T-cell (primary cell): ENCODE measurements around the gene SLF2. TPM values are rescaled to one million over a fixed set of nuclear protein-coding genes. Genes with fewer than 3 reads are reported as not detected.

Experiments used
- ATAC-seq, 4 experiments: fragments of 200-7000 bp in 3 of 4; fragments of 150-1000 bp in 1 of 4; cut with Tn5 transposase; replicated peaks in 1 of 4; 1 replicate in 3 of 4; 2 replicates in 1 of 4; pipeline ENCODE4 v1.10.0; 2021; ENCODE audit warnings: moderate library complexity in 3 of 4, mild to moderate bottlenecking in 2 of 4, moderate number of reproducible peaks in 1 of 4
- CTCF ChIA-PET, 2 donors: fragments of 300-600 bp; sonication (Branson Sonifier 250); formaldehyde crosslinking; loops; one replicate each; lab custom pipeline; 2022; ENCODE audit warnings: antibody characterized with exemption in 2 of 2; lab: Charles Lee
- POLR2A ChIA-PET, 2 donors: fragments of 300-600 bp; sonication (Branson Sonifier 250); formaldehyde crosslinking; loops; one replicate each; lab custom pipeline; 2022; ENCODE audit warnings: antibody characterized with exemption in 2 of 2; lab: Charles Lee
- DNase-seq, 35 experiments: peaks; one replicate each; pipeline versions ENCODE4 v3.0.0 to v3.0.0-alpha.2; 2013 to 2023
- H3K27ac ChIP-seq: one replicate; pipeline ENCODE4 v1.5.1; 2013; ENCODE audit warnings: low read length
- H3K27me3 ChIP-seq, 2 experiments: replicated peaks in 1 of 2; 1 replicate in 1 of 2; 2 replicates in 1 of 2; pipeline versions ENCODE4 v1.6.1 to v1.7.0; 2013; ENCODE audit warnings: low read length in 1 of 2, mixed read lengths in 1 of 2; ENCODE audit not compliant: control insufficient read depth in 2 of 2, insufficient read depth in 2 of 2; ENCODE audit errors: extremely low read depth in 1 of 2
- H3K36me3 ChIP-seq, 2 donors: 1 replicate in 1 of 2; 2 replicates in 1 of 2; pipeline versions ENCODE4 v1.6.1 to v1.7.0; 2013; ENCODE audit warnings: low read length in 1 of 2; ENCODE audit not compliant: control insufficient read depth in 2 of 2, insufficient read depth in 1 of 2; ENCODE audit errors: extremely low read depth in 1 of 2
- H3K4me1 ChIP-seq, 2 experiments: 1 replicate in 1 of 2; 2 replicates in 1 of 2; pipeline versions ENCODE4 v1.6.1 to v1.7.0; 2013; ENCODE audit warnings: low read length in 2 of 2, mixed read lengths in 1 of 2; ENCODE audit not compliant: insufficient read depth in 2 of 2, control insufficient read depth in 1 of 2; ENCODE audit errors: extremely low read depth in 1 of 2
- H3K4me3 ChIP-seq, 2 donors: 1 replicate in 1 of 2; 2 replicates in 1 of 2; pipeline versions ENCODE4 v1.5.1 to v1.7.0; 2013; ENCODE audit warnings: mild to moderate bottlenecking in 2 of 2, low read length in 1 of 2, moderate library complexity in 1 of 2; ENCODE audit not compliant: control insufficient read depth in 1 of 2; ENCODE audit errors: extremely low read depth in 1 of 2
- H3K9me3 ChIP-seq: 2 replicates; pipeline ENCODE4 v1.7.0; 2013
- H3K27ac Mint-ChIP-seq, 2 donors: one replicate each; pipeline ENCODE4 v1.8.0; 2020 to 2021; ENCODE audit warnings: mild to moderate bottlenecking in 2 of 2, mixed read lengths in 2 of 2
- H3K27me3 Mint-ChIP-seq, 2 donors: one replicate each; pipeline ENCODE4 v1.8.0; 2021 to 2022; ENCODE audit warnings: mixed read lengths in 2 of 2
- H3K36me3 Mint-ChIP-seq: one replicate; pipeline ENCODE4 v1.8.0; 2021; ENCODE audit warnings: mixed read lengths
- H3K4me1 Mint-ChIP-seq, 3 donors: one replicate each; pipeline ENCODE4 v1.8.0; 2020 to 2022; ENCODE audit warnings: mixed read lengths in 3 of 3, mild to moderate bottlenecking in 1 of 3
- H3K4me3 Mint-ChIP-seq, 3 donors: one replicate each; pipeline ENCODE4 v1.8.0; 2020 to 2022; ENCODE audit warnings: mild to moderate bottlenecking in 3 of 3, mixed read lengths in 3 of 3, moderate library complexity in 3 of 3
- H3K9me3 Mint-ChIP-seq, 3 donors: one replicate each; pipeline ENCODE4 v1.8.0; 2020 to 2022; ENCODE audit warnings: mixed read lengths in 3 of 3
- WGBS: methylation state at CpG from one replicate; pipeline ENCODE4 v1.1.5; 2013; ENCODE audit warnings: missing lambda C conversion rate; ENCODE audit not compliant: insufficient coverage; 5-methylcytosine and 5-hydroxymethylcytosine counted together
- total RNA-seq, 35 experiments: library from RNA in 6 of 35; stranded (reverse) in 6 of 35; fragments of 120-200 nt in 1 of 35; gene quantifications; one replicate each; pipeline versions ENCODE4 v1.2.1 to v1.2.4 and lab custom pipeline; 2013 to 2026

Gene SLF2
- total RNA-seq, 5 donors from 2014 or later (not counting 1 experiment from before 2014, with no cell fraction given) = 20.0 to 43.0 (median 31.3) TPM

DNA sequence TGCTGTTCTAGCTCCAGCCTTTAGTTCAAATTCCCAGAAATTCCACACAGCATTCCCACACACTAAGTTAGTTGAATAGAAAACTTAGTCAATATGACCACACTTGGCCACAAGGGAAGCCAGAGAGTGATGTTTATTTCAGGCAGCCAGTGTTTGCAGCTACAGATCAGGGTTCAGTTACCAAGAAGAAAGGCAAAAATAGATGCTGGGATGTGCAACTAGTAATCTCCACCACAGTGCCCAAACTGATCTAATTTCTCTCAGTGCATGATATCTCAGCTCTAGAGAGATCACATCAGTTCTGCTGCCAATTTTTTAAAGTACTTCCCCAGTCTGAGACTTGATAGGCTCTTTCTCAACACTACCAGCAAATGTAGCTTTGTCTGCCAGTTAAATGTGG lies 17.6 kb downstream of the SLF2 start:
- no peaks in the 10 kb centered on the region for H3K9me3 ChIP-seq
- no peak overlapping the region for H3K27ac Mint-ChIP-seq
- H3K27me3 Mint-ChIP-seq = no peaks in the 10 kb centered on the region
- DNase-seq (no peak), ATAC-seq (no peak)
- no peak overlapping the region for H3K4me3 ChIP-seq
- H3K27ac ChIP-seq = no peak overlapping the region
- peaks cover 2 to 10% (median 5%) of the 10 kb centered on the region in 3 donors for H3K4me1 Mint-ChIP-seq
- peaks cover 59% of the 10 kb centered on the region for H3K36me3 Mint-ChIP-seq
- peaks cover 13 to 77% of the 10 kb centered on the region in 2 donors for H3K36me3 ChIP-seq
- POLR2A ChIA-PET = no interaction called here
- no peaks in the 10 kb centered on the region for H3K4me1 ChIP-seq
- CTCF ChIA-PET = interaction anchor here in 1 of 2 donors (0.6 kb wide), 1 partner anchor 68 kb away, joined by 6 read pairs; no protein-coding TSS in a partner anchor
- H3K4me3 Mint-ChIP-seq = no peak overlapping the region
- H3K9me3 Mint-ChIP-seq = no peaks in the 10 kb centered on the region
- no peaks in the 10 kb centered on the region for H3K27me3 ChIP-seq

DNA sequence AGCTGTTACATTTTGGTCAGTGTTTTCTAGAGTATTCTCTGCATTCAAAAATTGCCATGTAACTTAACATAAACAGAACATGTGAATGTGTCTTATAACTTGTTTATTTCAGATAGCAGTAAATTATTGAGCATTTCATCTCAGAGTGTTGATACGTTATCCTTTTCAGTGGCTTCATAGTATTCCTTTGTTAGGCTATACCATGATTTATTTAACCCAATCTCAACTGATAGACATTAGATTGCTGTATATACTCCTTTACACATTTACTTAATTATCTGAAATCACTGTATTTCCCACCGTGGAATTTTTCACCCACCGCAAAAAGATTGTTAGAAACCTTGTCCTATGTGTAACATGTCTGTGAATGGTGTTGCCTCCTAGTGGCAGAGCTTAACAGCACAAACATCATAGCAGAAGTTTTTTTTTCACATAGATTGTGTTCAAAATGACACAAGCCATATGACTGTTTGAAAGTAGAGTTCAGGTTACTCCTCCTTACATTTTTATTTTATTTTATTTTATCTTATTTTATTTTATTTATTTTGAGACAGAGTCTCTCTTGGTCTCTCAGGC lies 21.4 kb downstream of the SLF2 start:
- Mint-ChIP-seq H3K27ac (no peak overlapping the region), H3K27me3 (no peaks in the 10 kb centered on the region), H3K4me1 (peaks cover 0 to 4% (median 0%) of the 10 kb centered on the region in 3 donors), H3K4me3 (no peak overlapping the region), H3K36me3 (peaks cover 41% of the 10 kb centered on the region), H3K9me3 (no peaks in the 10 kb centered on the region)
- Histone ChIP-seq H3K4me1 (no peaks in the 10 kb centered on the region), H3K27ac (no peak overlapping the region), H3K9me3 (no peaks in the 10 kb centered on the region), H3K36me3 (peaks cover 12 to 54% of the 10 kb centered on the region in 2 donors), H3K4me3 (no peak overlapping the region), H3K27me3 (no peaks in the 10 kb centered on the region)
- ChIA-PET POLR2A (interaction anchor here in 1 of 2 donors (0.6 kb wide), 1 partner anchor 31 kb away, joined by 5 read pairs; no protein-coding TSS in a partner anchor), CTCF (interaction anchor here in 1 of 2 donors (0.6 kb wide), 1 partner anchor 205 kb away, joined by 3 read pairs; no protein-coding TSS in a partner anchor)
- no peak for ATAC-seq
- peak in 1 of 35 experiments; percentile 31 for DNase-seq
- WGBS = no CpG with 5 or more reads among the region's 3 CpGs

DNA sequence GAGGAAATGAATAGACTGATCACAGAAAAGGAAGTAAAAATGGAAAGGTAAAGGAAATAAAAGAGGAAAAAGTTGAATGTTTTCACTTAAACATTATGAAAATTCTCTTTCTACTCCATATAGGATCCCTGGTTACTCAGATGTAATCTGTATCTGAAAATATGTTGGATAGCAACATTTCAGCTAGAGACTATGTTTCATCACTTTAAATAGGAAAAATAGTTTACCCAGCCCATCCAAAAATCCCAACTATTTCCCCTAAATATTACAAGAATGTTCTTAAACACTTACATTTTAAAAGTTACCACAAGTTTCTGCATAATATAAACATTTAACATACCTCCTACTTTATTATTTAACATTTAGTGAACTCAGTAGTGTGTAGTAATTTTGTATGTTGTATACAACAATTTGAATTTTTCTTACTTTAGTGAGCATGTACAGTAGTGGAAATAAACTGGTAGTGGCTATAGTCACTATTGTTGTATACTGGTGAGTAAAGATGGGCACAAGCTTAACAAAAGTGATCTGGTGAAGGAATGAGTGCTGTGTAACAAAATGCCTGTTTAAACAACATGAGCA lies 27.1 kb downstream of the SLF2 start:
- peaks cover 35% of the 10 kb centered on the region for H3K36me3 Mint-ChIP-seq
- H3K27ac ChIP-seq = no peak overlapping the region
- H3K36me3 ChIP-seq = peaks cover 6 to 35% of the 10 kb centered on the region in 2 donors
- H3K27ac Mint-ChIP-seq = no peak overlapping the region
- H3K9me3 Mint-ChIP-seq = no peaks in the 10 kb centered on the region
- H3K9me3 ChIP-seq = no peaks in the 10 kb centered on the region
- no peak overlapping the region for H3K4me3 ChIP-seq
- H3K4me1 ChIP-seq = peaks cover 4 to 9% of the 10 kb centered on the region in 2 experiments
- DNase-seq (no peak), ATAC-seq (no peak)
- H3K27me3 ChIP-seq = no peaks in the 10 kb centered on the region
- ChIA-PET CTCF (no interaction called here), POLR2A (no interaction called here)
- H3K4me1 Mint-ChIP-seq = peaks cover 16 to 19% (median 18%) of the 10 kb centered on the region in 3 donors
- H3K27me3 Mint-ChIP-seq = no peaks in the 10 kb centered on the region
- H3K4me3 Mint-ChIP-seq = no peak overlapping the region

DNA sequence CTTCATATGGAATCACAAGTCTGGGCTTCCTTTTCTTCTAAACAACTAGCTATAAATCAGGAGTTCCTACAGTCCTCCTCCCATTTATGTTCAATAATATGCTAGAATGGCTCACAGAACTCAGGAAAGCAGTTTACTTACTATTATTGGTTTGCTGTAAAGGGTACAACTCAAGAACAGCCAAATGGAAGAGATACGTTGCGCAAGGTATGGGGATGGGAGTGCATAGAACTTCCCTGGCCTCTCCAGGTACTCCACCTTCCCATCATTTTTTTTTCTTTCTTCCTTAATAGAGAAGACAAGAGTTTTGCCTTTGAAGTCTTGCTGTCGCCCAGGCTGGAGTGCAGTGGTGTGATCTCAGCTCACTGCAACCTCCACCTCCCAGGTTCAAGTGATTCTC lies 29.5 kb downstream of the SLF2 start:
- no peak overlapping the region for H3K4me3 Mint-ChIP-seq
- no peaks in the 10 kb centered on the region for H3K9me3 Mint-ChIP-seq
- no peaks in the 10 kb centered on the region for H3K9me3 ChIP-seq
- CTCF ChIA-PET = interaction anchor here in 1 of 2 donors (1.3 kb wide), 1 partner anchor 27 kb away, joined by 3 read pairs; no protein-coding TSS in a partner anchor
- H3K27ac Mint-ChIP-seq = no peak overlapping the region
- H3K27ac ChIP-seq = no peak overlapping the region
- peaks cover 4 to 9% of the 10 kb centered on the region in 2 experiments for H3K4me1 ChIP-seq
- H3K27me3 Mint-ChIP-seq = no peaks in the 10 kb centered on the region
- POLR2A ChIA-PET = no interaction called here
- H3K4me1 Mint-ChIP-seq = peaks cover 16 to 19% (median 18%) of the 10 kb centered on the region in 3 donors
- H3K4me3 ChIP-seq = no peak overlapping the region
- H3K27me3 ChIP-seq = no peaks in the 10 kb centered on the region
- WGBS = no CpG with 5 or more reads among the region's 3 CpGs
- H3K36me3 ChIP-seq = peaks cover 6 to 50% of the 10 kb centered on the region in 2 donors
- no peak for ATAC-seq
- DNase-seq = no peak
- H3K36me3 Mint-ChIP-seq = peaks cover 47% of the 10 kb centered on the region

DNA sequence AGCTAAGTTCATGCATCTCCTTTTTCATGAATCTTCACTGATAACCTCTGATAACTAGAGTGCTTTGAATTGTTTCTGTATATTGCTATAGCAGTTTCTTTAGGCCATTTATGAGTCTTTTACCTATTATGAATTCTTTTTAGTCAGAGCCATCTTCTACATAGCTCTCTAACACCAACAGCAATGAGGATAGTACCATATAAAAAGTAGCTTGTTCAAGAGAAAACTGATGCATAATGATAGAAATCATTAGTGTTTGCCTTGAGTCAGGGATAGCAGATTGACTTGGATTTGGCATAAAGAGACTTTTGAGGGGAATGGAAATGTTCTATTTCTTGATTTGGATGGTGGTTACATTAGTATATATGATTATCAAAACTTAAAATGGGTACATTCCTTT lies 30.7 kb downstream of the SLF2 start:
- peaks cover 4 to 9% of the 10 kb centered on the region in 2 experiments for H3K4me1 ChIP-seq
- Mint-ChIP-seq H3K36me3 (peaks cover 50% of the 10 kb centered on the region), H3K27ac (peak overlapping the region; percentile 80 to 86), H3K4me3 (peak overlapping the region in 1 of 3 donors; percentile 33), H3K9me3 (no peaks in the 10 kb centered on the region), H3K27me3 (no peaks in the 10 kb centered on the region), H3K4me1 (peaks cover 16 to 19% (median 18%) of the 10 kb centered on the region in 3 donors)
- no peaks in the 10 kb centered on the region for H3K9me3 ChIP-seq
- ATAC-seq (no peak), DNase-seq (no peak)
- H3K27me3 ChIP-seq = no peaks in the 10 kb centered on the region
- no peak overlapping the region for H3K27ac ChIP-seq
- ChIA-PET CTCF (interaction anchor here in 1 of 2 donors (1.1 to 1.3 kb wide), 2 partner anchors 28 to 55 kb away, joined by 3 read pairs; no protein-coding TSS in a partner anchor), POLR2A (no interaction called here)
- peaks cover 0 to 56% of the 10 kb centered on the region in 2 donors for H3K36me3 ChIP-seq
- no peak overlapping the region for H3K4me3 ChIP-seq

DNA sequence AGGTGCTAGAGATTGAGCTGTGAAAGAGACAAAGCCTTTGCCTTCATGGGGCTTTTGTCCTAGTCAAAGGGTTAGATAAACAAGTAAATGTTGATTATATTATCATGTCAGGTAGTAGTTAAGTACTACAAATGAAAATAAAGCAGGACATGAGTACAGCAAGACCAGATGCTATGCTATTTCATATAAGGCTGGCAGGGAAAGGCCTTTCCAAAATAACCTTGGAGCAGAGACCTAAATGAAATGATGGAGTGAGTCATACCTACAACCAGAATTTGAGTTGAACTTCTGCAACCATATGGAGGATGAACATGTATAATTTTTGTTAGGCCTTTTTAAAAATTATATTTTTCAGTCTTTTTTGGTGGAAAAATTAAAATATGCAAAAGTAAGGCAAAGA lies 33.0 kb downstream of the SLF2 start:
- Histone ChIP-seq H3K27ac (no peak overlapping the region), H3K36me3 (peaks cover 0 to 66% of the 10 kb centered on the region in 2 donors), H3K9me3 (no peaks in the 10 kb centered on the region), H3K27me3 (no peaks in the 10 kb centered on the region), H3K4me3 (no peak overlapping the region), H3K4me1 (peaks cover 4 to 9% of the 10 kb centered on the region in 2 experiments)
- ChIA-PET CTCF (no interaction called here), POLR2A (interaction anchor here in 1 of 2 donors (0.6 kb wide), 1 partner anchor 552 kb away, joined by 3 read pairs; no protein-coding TSS in a partner anchor)
- ATAC-seq (no peak), DNase-seq (no peak)
- Mint-ChIP-seq H3K4me1 (peaks cover 16 to 19% (median 18%) of the 10 kb centered on the region in 3 donors), H3K27ac (no peak overlapping the region), H3K36me3 (peaks cover 43% of the 10 kb centered on the region), H3K9me3 (no peaks in the 10 kb centered on the region), H3K27me3 (no peaks in the 10 kb centered on the region), H3K4me3 (no peak overlapping the region)
